Calu3 (cell line): ENCODE measurements around the gene TMEM132D. TPM values are rescaled to one million over a fixed set of nuclear protein-coding genes. Genes with fewer than 3 reads are reported as not detected.

ENCODE experiments used
- BruUV-seq: library from RNA; stranded (reverse); fragments of 400-500 nt; replicated peaks from 2 replicates; lab custom pipeline; 2021; lab: Mats Ljungman, UMichigan
- CTCF ChIA-PET: fragments of 300-600 bp; sonication (Branson Sonifier 250); formaldehyde crosslinking; loops from one replicate; lab custom pipeline; 2022; ENCODE audit warnings: antibody characterized with exemption; lab: Charles Lee
- DNase-seq: peaks from one replicate; pipeline ENCODE4 v3.0.0; 2022
- H3K27ac Mint-ChIP-seq: one replicate; pipeline ENCODE4 v1.8.0; 2022; ENCODE audit warnings: mixed read lengths; ENCODE audit not compliant: unreplicated experiment
- H3K27me3 Mint-ChIP-seq: one replicate; pipeline ENCODE4 v1.8.0; 2022; ENCODE audit warnings: mixed read lengths; ENCODE audit not compliant: unreplicated experiment
- H3K36me3 Mint-ChIP-seq: one replicate; pipeline ENCODE4 v1.8.0; 2022; ENCODE audit warnings: mild to moderate bottlenecking, moderate library complexity, mixed read lengths; ENCODE audit not compliant: insufficient read depth, unreplicated experiment
- H3K4me1 Mint-ChIP-seq: one replicate; pipeline ENCODE4 v1.8.0; 2022; ENCODE audit warnings: mild to moderate bottlenecking, low read depth, mixed read lengths; ENCODE audit not compliant: unreplicated experiment
- H3K4me3 Mint-ChIP-seq: one replicate; pipeline ENCODE4 v1.8.0; 2022; ENCODE audit warnings: mild to moderate bottlenecking, low read depth, moderate library complexity, mixed read lengths; ENCODE audit not compliant: unreplicated experiment
- H3K9me3 Mint-ChIP-seq: one replicate; pipeline ENCODE4 v1.8.0; 2022; ENCODE audit warnings: low read depth, mixed read lengths; ENCODE audit not compliant: unreplicated experiment
- intact Hi-C: fragments of 100-400 bp; cut with micrococcal nuclease; formaldehyde crosslinking; loops from one replicate; pipeline ENCODE4 v1.10.0; 2022; ENCODE audit not compliant: unreplicated experiment
- total RNA-seq: library from RNA; stranded (reverse); gene quantifications from 2 replicates; pipeline ENCODE4 v1.2.3, GENCODE V29; 2022
- TF ChIP-seq, protein P1 (sequence below): fragments of 200-600 bp; IDR thresholded peaks from one replicate; pipeline ENCODE4 v1.8.0; 2022; ENCODE audit warnings: antibody characterized with exemption; ENCODE audit not compliant: unreplicated experiment

Gene TMEM132D
- total RNA-seq, 1 experiment from 2014 or later, result not detected

- CTCF ChIA-PET, result no interaction called here
- H3K4me3 Mint-ChIP-seq, result no peak overlapping the region
- TF ChIP-seq, protein P1, sequence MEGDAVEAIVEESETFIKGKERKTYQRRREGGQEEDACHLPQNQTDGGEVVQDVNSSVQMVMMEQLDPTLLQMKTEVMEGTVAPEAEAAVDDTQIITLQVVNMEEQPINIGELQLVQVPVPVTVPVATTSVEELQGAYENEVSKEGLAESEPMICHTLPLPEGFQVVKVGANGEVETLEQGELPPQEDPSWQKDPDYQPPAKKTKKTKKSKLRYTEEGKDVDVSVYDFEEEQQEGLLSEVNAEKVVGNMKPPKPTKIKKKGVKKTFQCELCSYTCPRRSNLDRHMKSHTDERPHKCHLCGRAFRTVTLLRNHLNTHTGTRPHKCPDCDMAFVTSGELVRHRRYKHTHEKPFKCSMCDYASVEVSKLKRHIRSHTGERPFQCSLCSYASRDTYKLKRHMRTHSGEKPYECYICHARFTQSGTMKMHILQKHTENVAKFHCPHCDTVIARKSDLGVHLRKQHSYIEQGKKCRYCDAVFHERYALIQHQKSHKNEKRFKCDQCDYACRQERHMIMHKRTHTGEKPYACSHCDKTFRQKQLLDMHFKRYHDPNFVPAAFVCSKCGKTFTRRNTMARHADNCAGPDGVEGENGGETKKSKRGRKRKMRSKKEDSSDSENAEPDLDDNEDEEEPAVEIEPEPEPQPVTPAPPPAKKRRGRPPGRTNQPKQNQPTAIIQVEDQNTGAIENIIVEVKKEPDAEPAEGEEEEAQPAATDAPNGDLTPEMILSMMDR, result no peak
These were observed 802.4 kb downstream of the TMEM132D start for GRCh38 chr12:129101404-129101803.

DNA sequence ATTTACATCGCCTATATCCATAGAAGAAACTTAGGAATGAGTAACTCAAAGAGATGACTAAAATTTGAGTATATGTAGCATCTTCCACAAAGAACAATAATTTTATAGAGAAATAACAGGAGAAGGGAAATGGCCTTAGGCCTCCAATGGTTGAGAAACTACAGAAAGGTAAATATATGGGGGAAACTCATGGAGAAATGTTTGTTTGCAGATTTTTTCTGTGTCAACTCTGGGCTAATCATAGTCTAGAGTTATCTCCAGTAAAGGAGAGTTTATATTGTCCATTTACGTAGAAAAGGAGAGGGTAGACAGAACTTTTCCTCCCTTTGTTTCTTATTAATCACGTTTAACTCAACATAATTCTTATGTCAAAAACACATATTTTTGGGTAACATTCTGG is 806.4 kb downstream of the TMEM132D start:
- no TSS peak for BruUV-seq
- no peaks in the 10 kb centered on the region for H3K4me1 Mint-ChIP-seq
- H3K27ac Mint-ChIP-seq, result no peak overlapping the region
- H3K9me3 Mint-ChIP-seq, result peaks cover 13% of the 10 kb centered on the region
- intact Hi-C loops, result no loop called here
- TF ChIP-seq, protein P1, result no peak
- H3K27me3 Mint-ChIP-seq, result no peaks in the 10 kb centered on the region
- CTCF ChIA-PET, result no interaction called here
- no peaks in the 10 kb centered on the region for H3K36me3 Mint-ChIP-seq
- DNase-seq, result no peak
- no peak overlapping the region for H3K4me3 Mint-ChIP-seq

More at GRCh38 chr12:129101404-129101803, 802.4 kb downstream of the TMEM132D start:
- Mint-ChIP-seq H3K9me3 (peaks cover 10% of the 10 kb centered on the region), H3K27ac (no peak overlapping the region), H3K4me1 (no peaks in the 10 kb centered on the region), H3K36me3 (no peaks in the 10 kb centered on the region), H3K27me3 (no peaks in the 10 kb centered on the region)
- no peak for DNase-seq
- intact Hi-C loops, result no loop called here
- no TSS peak for BruUV-seq

DNA sequence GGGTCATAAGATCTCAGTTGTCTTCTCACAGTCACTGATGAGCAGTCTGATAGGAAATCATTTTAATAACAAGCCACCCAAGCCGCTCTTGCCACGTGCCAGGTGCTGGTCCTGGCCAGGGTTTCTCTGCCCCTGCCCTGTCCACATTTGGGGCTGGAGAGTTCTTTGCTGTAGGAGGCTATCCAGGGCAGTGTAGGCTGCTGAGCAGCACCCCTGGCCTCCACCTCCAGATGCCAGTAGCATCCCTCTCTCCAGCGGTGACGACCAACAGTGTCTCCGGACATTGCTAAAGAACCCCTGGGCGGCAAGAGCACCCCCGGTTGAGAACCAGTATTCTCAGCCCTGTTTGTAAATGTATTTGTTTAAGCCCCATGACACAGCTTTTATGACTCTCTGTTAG is 806.9 kb downstream of the TMEM132D start:
- Mint-ChIP-seq H3K9me3 (peaks cover 13% of the 10 kb centered on the region), H3K36me3 (no peaks in the 10 kb centered on the region), H3K27me3 (no peaks in the 10 kb centered on the region), H3K27ac (no peak overlapping the region), H3K4me1 (no peaks in the 10 kb centered on the region), H3K4me3 (no peak overlapping the region)
- no peak for DNase-seq
- CTCF ChIA-PET, result no interaction called here
- TF ChIP-seq, protein P1, result no peak
- no TSS peak for BruUV-seq
- intact Hi-C loops, result no loop called here

DNA sequence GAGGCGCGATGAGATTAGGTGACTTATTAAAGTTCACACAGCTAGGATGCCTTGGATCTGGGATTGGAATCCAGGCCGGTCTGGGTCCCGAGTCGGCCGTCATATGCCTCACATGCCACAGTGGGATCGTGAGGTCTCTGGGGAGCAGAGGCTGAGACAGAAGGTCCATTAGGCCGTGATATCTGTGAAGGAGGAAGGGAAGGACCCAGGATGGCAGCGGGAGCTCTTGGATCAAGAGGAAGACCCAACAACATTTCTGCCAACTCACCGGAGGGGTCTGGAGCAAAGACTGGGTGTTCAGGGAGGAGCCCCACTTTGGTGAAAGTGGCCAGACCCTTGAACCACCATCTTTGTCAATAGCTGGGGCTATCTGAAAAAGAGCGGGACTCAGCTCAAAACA is 807.6 kb downstream of the TMEM132D start:
- CTCF ChIA-PET, result no interaction called here
- intact Hi-C loops, result no loop called here
- Mint-ChIP-seq H3K27me3 (no peaks in the 10 kb centered on the region), H3K4me3 (no peak overlapping the region), H3K4me1 (no peaks in the 10 kb centered on the region), H3K9me3 (peaks cover 13% of the 10 kb centered on the region), H3K36me3 (no peaks in the 10 kb centered on the region), H3K27ac (no peak overlapping the region)
- no peak for DNase-seq
- TF ChIP-seq, protein P1, result no peak
- no TSS peak for BruUV-seq
